H1 (cell line): ENCODE data around the gene METTL5. TPM values are rescaled to one million over a fixed set of nuclear protein-coding genes. Genes with fewer than 3 reads are reported as not detected.
A peak's percentile ranks its signal among the peaks of the same experiment; 100 is the strongest.

Experiments
- CTCF ChIA-PET: fragments of 300-600 bp; sonication (Branson Sonifier 250); formaldehyde crosslinking; loops from one replicate; lab custom pipeline; 2021; ENCODE audit not compliant: partially characterized antibody; lab: Charles Lee
- POLR2A ChIA-PET: fragments of 300-600 bp; sonication (Branson Sonifier 250); formaldehyde crosslinking; loops from one replicate; lab custom pipeline; 2021; ENCODE audit warnings: inconsistent platforms; ENCODE audit not compliant: partially characterized antibody; lab: Charles Lee
- DNase-seq, 2 experiments: peaks; one replicate each; pipeline versions ENCODE4 v3.0.0 to v3.0.0-alpha.2; 2010 to 2022; ENCODE audit warnings: low spot score in 2 of 2, low read depth in 1 of 2, mixed read lengths in 1 of 2
- FAIRE-seq: peaks from 2 replicates; lab custom pipeline; 2011; peaks lifted over from hg19 to GRCh38; lab: Jason Lieb, UNC
- H2AFZ ChIP-seq: 2 replicates; pipeline ENCODE4 v1.8.1; 2012; ENCODE audit warnings: low read length, inconsistent platforms
- H2AK5ac ChIP-seq: 2 replicates; pipeline ENCODE4 v1.6.1; 2013; ENCODE audit warnings: low read depth, low read length
- H2BK120ac ChIP-seq: replicated peaks from 2 replicates; pipeline ENCODE3; 2013; ENCODE audit warnings: low read depth, low read length, inconsistent platforms
- H2BK12ac ChIP-seq: 2 replicates; pipeline ENCODE4 v1.6.1; 2013; ENCODE audit warnings: low read depth, low read length
- H2BK15ac ChIP-seq: 2 replicates; pipeline ENCODE4 v1.6.1; 2013; ENCODE audit warnings: low read length
- H2BK20ac ChIP-seq: 2 replicates; pipeline ENCODE4 v1.6.1; 2013; ENCODE audit warnings: low read length
- H2BK5ac ChIP-seq: 2 replicates; pipeline ENCODE4 v1.6.1; 2013; ENCODE audit warnings: low read depth, low read length
- H3K14ac ChIP-seq: 2 replicates; pipeline ENCODE4 v1.6.1; 2013; ENCODE audit warnings: inconsistent platforms; ENCODE audit not compliant: insufficient read length
- H3K18ac ChIP-seq: 2 replicates; pipeline ENCODE4 v1.6.1; 2013; ENCODE audit warnings: low read length; ENCODE audit errors: extremely low read depth
- H3K23ac ChIP-seq: 2 replicates; pipeline ENCODE4 v1.6.1; 2013; ENCODE audit warnings: inconsistent platforms; ENCODE audit not compliant: insufficient read length
- H3K23me2 ChIP-seq: 2 replicates; pipeline ENCODE4 v1.6.1; 2013; ENCODE audit warnings: low read depth, low read length
- H3K27ac ChIP-seq: 2 replicates; pipeline ENCODE4 v1.6.1; 2011; ENCODE audit warnings: low read depth, low read length, inconsistent platforms
- H3K27me3 ChIP-seq, 4 experiments: replicated peaks in 1 of 4; 1 replicate in 1 of 4; 2 replicates in 3 of 4; pipeline versions ENCODE4 v1.6.1 to v1.8.1; 2011 to 2013; ENCODE audit warnings: low read length in 3 of 4, mild to moderate bottlenecking in 3 of 4, inconsistent platforms in 2 of 4, mixed read lengths in 2 of 4, moderate library complexity in 1 of 4; ENCODE audit not compliant: control insufficient read depth in 3 of 4, insufficient read depth in 3 of 4; ENCODE audit errors: extremely low read depth in 1 of 4
- H3K36me3 ChIP-seq, 4 experiments: 2 replicates each; pipeline versions ENCODE4 v1.6.1 to v1.8.1; 2011 to 2013; ENCODE audit warnings: mild to moderate bottlenecking in 4 of 4, low read length in 3 of 4, moderate library complexity in 2 of 4, control low read depth in 1 of 4, inconsistent platforms in 1 of 4; ENCODE audit not compliant: insufficient read depth in 4 of 4, control insufficient read depth in 2 of 4
- H3K4ac ChIP-seq: replicated peaks from 2 replicates; pipeline ENCODE3; 2013; ENCODE audit warnings: low read length, low read depth, mixed read lengths, inconsistent platforms; ENCODE audit not compliant: insufficient read length
- H3K4me1 ChIP-seq, 4 experiments: replicated peaks in 1 of 4; 1 replicate in 1 of 4; 2 replicates in 3 of 4; pipeline versions ENCODE4 v1.6.1 to v1.8.1; 2011 to 2013; ENCODE audit warnings: low read length in 3 of 4, inconsistent platforms in 2 of 4, mixed read lengths in 1 of 4; ENCODE audit not compliant: insufficient read depth in 4 of 4, control insufficient read depth in 3 of 4
- H3K4me2 ChIP-seq, 2 experiments: 2 replicates each; pipeline versions ENCODE4 v1.6.1 to v1.8.1; 2011 to 2013; ENCODE audit warnings: low read depth in 2 of 2, low read length in 2 of 2, control low read depth in 1 of 2, inconsistent platforms in 1 of 2, mild to moderate bottlenecking in 1 of 2; ENCODE audit not compliant: insufficient read depth in 1 of 2
- H3K4me3 ChIP-seq, 4 experiments: fragments of 200-600, 300-600 bp in 1 of 4; sonication (generic), shearing (Covaris generic), sonication (Bioruptor Twin) in 1 of 4; 2 replicates each; pipeline versions ENCODE4 v1.5.1 to v1.8.1; 2011 to 2016; ENCODE audit warnings: low read length in 4 of 4, low read depth in 3 of 4, control low read depth in 2 of 4, inconsistent platforms in 2 of 4, mild to moderate bottlenecking in 2 of 4, mixed read lengths in 1 of 4, moderate library complexity in 1 of 4; ENCODE audit not compliant: insufficient read depth in 2 of 4; ENCODE audit errors: extremely low read depth in 1 of 4
- H3K56ac ChIP-seq: replicated peaks from 2 replicates; pipeline ENCODE3; 2013; ENCODE audit warnings: low read depth, mild to moderate bottlenecking, mixed read lengths, low read length, inconsistent platforms; ENCODE audit not compliant: insufficient read length
- H3K79me1 ChIP-seq: 2 replicates; pipeline ENCODE4 v1.6.1; 2013; ENCODE audit warnings: low read depth, low read length, control low read depth
- H3K79me2 ChIP-seq, 2 experiments: 2 replicates each; pipeline versions ENCODE4 v1.6.1 to v1.8.1; 2012 to 2013; ENCODE audit warnings: low read length in 2 of 2, mild to moderate bottlenecking in 2 of 2, inconsistent platforms in 1 of 2; ENCODE audit not compliant: insufficient read depth in 2 of 2, control insufficient read depth in 1 of 2
- H3K9ac ChIP-seq, 4 experiments: replicated peaks in 1 of 4; 1 replicate in 1 of 4; 2 replicates in 3 of 4; pipeline versions ENCODE4 v1.6.1 to v1.8.1; 2011 to 2013; ENCODE audit warnings: low read depth in 3 of 4, low read length in 3 of 4, control low read depth in 2 of 4, mild to moderate bottlenecking in 2 of 4, moderate library complexity in 2 of 4, inconsistent platforms in 1 of 4; ENCODE audit errors: extremely low read depth in 1 of 4
- H3K9me3 ChIP-seq, 2 experiments: 2 replicates each; pipeline versions ENCODE4 v1.6.1 to v1.8.1; 2012 to 2013; ENCODE audit warnings: mild to moderate bottlenecking in 2 of 2, moderate library complexity in 2 of 2, control low read depth in 1 of 2, inconsistent platforms in 1 of 2, low read depth in 1 of 2, low read length in 1 of 2, mixed read lengths in 1 of 2; ENCODE audit not compliant: insufficient read depth in 2 of 2
- H4K20me1 ChIP-seq, 2 experiments: replicated peaks in 1 of 2; 2 replicates each; pipeline versions ENCODE3 to v1.8.1; 2011 to 2013; ENCODE audit warnings: inconsistent platforms in 2 of 2, low read length in 2 of 2, mild to moderate bottlenecking in 1 of 2; ENCODE audit not compliant: insufficient read depth in 2 of 2, control insufficient read depth in 1 of 2
- H4K5ac ChIP-seq: 2 replicates; pipeline ENCODE4 v1.6.1; 2013; ENCODE audit warnings: low read length, low read depth, mixed read lengths, inconsistent platforms; ENCODE audit not compliant: insufficient read length
- H4K8ac ChIP-seq: 2 replicates; pipeline ENCODE4 v1.8.0; 2013; ENCODE audit warnings: mild to moderate bottlenecking, moderate library complexity, low read length, inconsistent platforms; ENCODE audit not compliant: insufficient read depth; ENCODE audit errors: extremely low read depth
- H4K91ac ChIP-seq: replicated peaks from 2 replicates; pipeline ENCODE3; 2013; ENCODE audit warnings: low read length, mixed read lengths, inconsistent platforms; ENCODE audit not compliant: insufficient read length
- SUZ12 ChIP-seq: fragments of 200-600 bp; sonication (generic); IDR thresholded peaks from 2 replicates; pipeline ENCODE4 v1.6.1; 2012; ENCODE audit warnings: mild to moderate bottlenecking, inconsistent platforms, low read length, moderate library complexity, mixed read lengths
- WGBS, 2 experiments: shearing (Covaris generic) in 1 of 2; methylation state at CpG; one replicate each; pipeline versions ENCODE4 v1.1.6 to v1.1.7; 2013 to 2015; ENCODE audit warnings: low lambda C conversion rate in 2 of 2, mixed read lengths in 2 of 2, inconsistent platforms in 1 of 2, low coverage in 1 of 2, missing lambda C conversion rate in 1 of 2; ENCODE audit not compliant: insufficient replicate concordance in 2 of 2, insufficient coverage in 1 of 2, insufficient read length in 1 of 2; ENCODE audit errors: extremely low coverage in 1 of 2, missing lambda C conversion rate in 1 of 2; 5-methylcytosine and 5-hydroxymethylcytosine counted together
- polyA plus RNA-seq, 7 experiments: library from polyadenylated mRNA; depleted of rRNA in 3 of 7; stranded (reverse) in 5 of 7; unstranded in 2 of 7; fragments of >200 nt in 5 of 7; fragments of 200-250 nt in 2 of 7; gene quantifications; 1 replicate in 5 of 7; 2 replicates in 1 of 7; 4 replicates in 1 of 7; pipeline versions ENCODE4 v1.2.1 to v1.2.3, GENCODE V29; 2011 to 2013; ENCODE audit warnings: missing spikeins in 2 of 7, mixed read lengths in 2 of 7
- total RNA-seq: library from RNA; stranded (reverse); fragmentation: NEBNext Ultra II Directional; extraction: Animal tissue kit (Norgen Biotek cat#: 25700); gene quantifications from 2 replicates; pipeline ENCODE4 v1.2.1, GENCODE V29; 2021

Gene METTL5
- total and polyA plus RNA-seq, 2 of the 8 experiments (the other 6 are each of a cell fraction or from before 2014, with no cell fraction given): 34.5 to 74.1 TPM

- no peak for FAIRE-seq
- WGBS, 2 experiments: 89% methylated on average over 5 of the region's 5 CpGs; no CpG with 5 or more reads in 1 of the 2 experiments
- peak overlapping the region; percentile 28; the same call in 1 of the 2 replicates for H2AFZ ChIP-seq
These were observed 27.1 kb downstream of the METTL5 start for GRCh38 chr2:169797601-169798000.

More at GRCh38 chr2:169797601-169798000, 27.1 kb downstream of the METTL5 start:
- Histone ChIP-seq H3K79me1 (no peaks in the 10 kb centered on the region), H3K36me3 (peaks cover 0 to 22% (median 6%) of the 10 kb centered on the region in 4 experiments; a peak in 5 of 8 replicates), H2BK20ac (no peak overlapping the region), H3K9ac (no peak overlapping the region), H3K4ac (no peak overlapping the region), H4K91ac (no peak overlapping the region), H2BK15ac (no peak overlapping the region), H3K14ac (no peak overlapping the region), H3K27me3 (peaks cover 0 to 2% (median 0%) of the 10 kb centered on the region in 4 experiments; a peak in 1 of 7 replicates), H3K56ac (no peak overlapping the region), H3K4me1 (peaks cover 0 to 7% (median 2%) of the 10 kb centered on the region in 4 experiments; a peak in 4 of 7 replicates), H3K9me3 (no peaks in the 10 kb centered on the region), H3K27ac (no peak overlapping the region), H3K4me3 (no peak overlapping the region), H3K4me2 (no peak overlapping the region; a peak in 1 of 4 replicates), H2BK5ac (no peak overlapping the region), H2BK120ac (no peak overlapping the region), H4K8ac (no peak overlapping the region), H4K20me1 (peaks cover 0 to 2% of the 10 kb centered on the region in 2 experiments), H3K18ac (no peak overlapping the region), H3K79me2 (peaks cover 9 to 36% of the 10 kb centered on the region in 2 experiments), H2AK5ac (no peak overlapping the region), H4K5ac (no peak overlapping the region), H3K23me2 (peaks cover 5% of the 10 kb centered on the region; the same call in 1 of the 2 replicates), H2BK12ac (no peak overlapping the region), H3K23ac (no peak overlapping the region)
- DNase-seq: no peak
- TF ChIP-seq SUZ12: no peak
- ChIA-PET POLR2A (interaction anchor here (1.1 to 1.8 kb wide), 2 partner anchors 18 to 52 kb away, joined by 3 to 7 read pairs; no protein-coding TSS in a partner anchor), CTCF (no interaction called here)
